H1 (cell line): Measurements from ENCODE around the gene SLC15A1. TPM values are rescaled to one million over a fixed set of nuclear protein-coding genes. Genes with fewer than 3 reads are reported as not detected.

ENCODE experiments used
- CHD7 ChIP-seq: fragments of 300-600 bp; sonication (generic); IDR thresholded peaks from 2 replicates; pipeline ENCODE4 v1.7.1; 2012; ENCODE audit warnings: low read length, moderate library complexity, mild to moderate bottlenecking, inconsistent platforms; ENCODE audit not compliant: insufficient replicate concordance
- CREB1 ChIP-seq: IDR thresholded peaks from 2 replicates; pipeline ENCODE4 v1.6.1; 2012; ENCODE audit warnings: inconsistent platforms
- HDAC2 ChIP-seq, 2 experiments: fragments of 300-600 bp in 1 of 2; sonication (generic) in 1 of 2; IDR thresholded peaks; 2 replicates each; pipeline ENCODE4 v1.6.1; 2011 to 2012; ENCODE audit warnings: low read depth in 2 of 2, low read length in 2 of 2, mild to moderate bottlenecking in 2 of 2, moderate library complexity in 2 of 2, borderline replicate concordance in 1 of 2, inconsistent platforms in 1 of 2
- RBBP5 ChIP-seq: IDR thresholded peaks from 2 replicates; pipeline ENCODE4 v1.7.1; 2012; ENCODE audit warnings: low read depth, mild to moderate bottlenecking, inconsistent platforms, low read length, moderate library complexity, borderline replicate concordance
- SIN3A ChIP-seq, 2 experiments: IDR thresholded peaks in 1 of 2; conservative IDR thresholded peaks in 1 of 2; 2 replicates each; pipeline ENCODE4 v1.6.1; 2011 to 2012; ENCODE audit warnings: low read length in 2 of 2, improper control_type of control experiment in 1 of 2, low read depth in 1 of 2, mild to moderate bottlenecking in 1 of 2
- SP4 ChIP-seq: IDR thresholded peaks from 2 replicates; pipeline ENCODE4 v1.6.1; 2012; ENCODE audit warnings: low read length, inconsistent platforms
- SUZ12 ChIP-seq: fragments of 200-600 bp; sonication (generic); IDR thresholded peaks from 2 replicates; pipeline ENCODE4 v1.6.1; 2012; ENCODE audit warnings: mild to moderate bottlenecking, inconsistent platforms, low read length, moderate library complexity, mixed read lengths
- TAF1 ChIP-seq: IDR thresholded peaks from 2 replicates; pipeline ENCODE4 v1.6.1; 2011; ENCODE audit warnings: mild to moderate bottlenecking, low read depth, low read length
- YY1 ChIP-seq: IDR thresholded peaks from 2 replicates; pipeline ENCODE4 v1.6.1; 2011; ENCODE audit warnings: low read depth, mild to moderate bottlenecking, low read length
- polyA plus RNA-seq, 7 experiments: library from polyadenylated mRNA; depleted of rRNA in 3 of 7; stranded (reverse) in 5 of 7; unstranded in 2 of 7; fragments of >200 nt in 5 of 7; fragments of 200-250 nt in 2 of 7; gene quantifications; 1 replicate in 5 of 7; 2 replicates in 1 of 7; 4 replicates in 1 of 7; pipeline versions ENCODE4 v1.2.1 to v1.2.3, GENCODE V29; 2011 to 2013; ENCODE audit warnings: missing spikeins in 2 of 7, mixed read lengths in 2 of 7
- total RNA-seq: library from RNA; stranded (reverse); fragmentation: NEBNext Ultra II Directional; extraction: Animal tissue kit (Norgen Biotek cat#: 25700); gene quantifications from 2 replicates; pipeline ENCODE4 v1.2.1, GENCODE V29; 2021

SLC15A1 gene
- total and polyA plus RNA-seq, 2 of the 8 experiments (the other 6 are each of a cell fraction or from before 2014, with no cell fraction given), result 1.3 to 2.4 TPM

- no peak for TF ChIP-seq CHD7
- TF ChIP-seq YY1, result no peak
- TF ChIP-seq RBBP5, result no peak
- TF ChIP-seq SP4, result no peak
- no peak for TF ChIP-seq CREB1
- TF ChIP-seq TAF1, result no peak
- no peak for TF ChIP-seq HDAC2 (IDR thresholded peaks at IDR 0.05; ENCODE audit: borderline replicate concordance in 1 of 2, low read depth in 2 of 2, low read length in 2 of 2)
- no peak for TF ChIP-seq SIN3A (conservative IDR thresholded peaks at IDR 0.05 in 1 of 2, IDR thresholded peaks at IDR 0.05 in 1 of 2; ENCODE audit: low read depth in 1 of 2, low read length in 2 of 2)
- no peak for TF ChIP-seq SUZ12
These were observed 100.7 kb downstream of the SLC15A1 start (continued) for GRCh38 chr13:98651744-98652143.
